Measurements from ENCODE around the gene MECP2. TPM values are rescaled to one million over a fixed set of nuclear protein-coding genes. Genes with fewer than 3 reads are reported as not detected.

The MECP2 gene
- total RNA-seq, 2 donors from 2014 or later, result 72.2 to 87.8 TPM

- Mint-ChIP-seq H3K9me3 (no peaks in the 10 kb centered on the region), H3K4me1 (peaks cover 5% of the 10 kb centered on the region), H3K4me3 (peak overlapping the region; percentile 63), H3K36me3 (ENCODE audit: low read depth) (no peaks in the 10 kb centered on the region), H3K27ac (peak overlapping the region; percentile 80), H3K27me3 (no peaks in the 10 kb centered on the region)
- ATAC-seq (replicated peaks), result peak; percentile 96
Measured at GRCh38 chrX:154123241-154124219, 26.0 kb upstream of the MECP2 start.

GRCh38 chrX:154121961-154122360 is 24.4 kb upstream of the MECP2 start:
- H3K4me1 Mint-ChIP-seq, result peaks cover 5% of the 10 kb centered on the region
- H3K36me3 Mint-ChIP-seq (ENCODE audit: low read depth), result no peaks in the 10 kb centered on the region
- no peaks in the 10 kb centered on the region for H3K27me3 Mint-ChIP-seq
- ATAC-seq (replicated peaks), result no peak
- H3K9me3 Mint-ChIP-seq, result no peaks in the 10 kb centered on the region
- no peak overlapping the region for H3K4me3 Mint-ChIP-seq
- H3K27ac Mint-ChIP-seq, result no peak overlapping the region

DNA sequence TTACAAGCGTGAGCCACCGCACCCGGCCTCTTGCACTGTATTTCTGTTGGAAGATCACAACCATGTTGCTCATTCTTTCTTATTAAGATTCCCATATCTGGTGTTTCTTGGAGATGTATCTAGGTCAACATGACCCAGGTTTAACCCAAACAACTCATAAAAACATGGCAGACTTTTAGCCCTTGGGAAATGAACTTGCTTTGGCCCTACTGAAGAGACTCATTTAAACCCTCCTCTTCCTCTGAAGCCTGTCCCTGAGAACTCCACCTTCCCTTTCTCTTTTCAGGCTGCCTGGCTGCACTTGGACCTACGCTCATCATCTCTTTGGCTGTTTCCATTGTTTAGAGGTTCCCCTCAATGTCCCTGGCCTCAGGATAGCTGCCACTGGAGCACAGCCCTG is 23.7 kb upstream of the MECP2 start:
- H3K36me3 Mint-ChIP-seq (ENCODE audit: low read depth), result no peaks in the 10 kb centered on the region
- H3K4me3 Mint-ChIP-seq, result no peak overlapping the region
- no peaks in the 10 kb centered on the region for H3K27me3 Mint-ChIP-seq
- H3K4me1 Mint-ChIP-seq, result peaks cover 5% of the 10 kb centered on the region
- H3K9me3 Mint-ChIP-seq, result no peaks in the 10 kb centered on the region
- no peak for ATAC-seq (replicated peaks)
- H3K27ac Mint-ChIP-seq, result no peak overlapping the region

DNA sequence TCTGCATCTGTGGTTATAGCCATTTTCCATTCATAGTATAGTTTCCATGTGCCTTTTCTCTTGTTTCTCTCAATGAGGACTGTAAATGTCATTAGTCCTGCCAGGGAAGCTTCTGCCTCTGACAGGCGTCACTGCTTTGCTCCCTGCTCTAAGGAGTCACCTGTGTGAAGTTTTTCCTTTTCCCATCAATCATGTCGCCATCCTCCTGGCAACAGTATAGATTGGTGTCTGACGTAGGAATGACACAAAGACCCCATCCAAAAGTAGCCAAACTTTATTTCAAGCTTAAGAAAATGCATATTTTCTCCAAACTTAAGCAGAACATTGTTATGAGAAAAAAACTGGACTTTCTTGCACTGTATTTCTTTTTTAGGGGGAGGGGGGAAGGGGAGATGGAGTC is 23.1 kb upstream of the MECP2 start:
- Mint-ChIP-seq H3K36me3 (ENCODE audit: low read depth) (no peaks in the 10 kb centered on the region), H3K27ac (no peak overlapping the region), H3K9me3 (no peaks in the 10 kb centered on the region), H3K27me3 (no peaks in the 10 kb centered on the region), H3K4me1 (peaks cover 5% of the 10 kb centered on the region), H3K4me3 (no peak overlapping the region)
- no peak for ATAC-seq (replicated peaks)

DNA sequence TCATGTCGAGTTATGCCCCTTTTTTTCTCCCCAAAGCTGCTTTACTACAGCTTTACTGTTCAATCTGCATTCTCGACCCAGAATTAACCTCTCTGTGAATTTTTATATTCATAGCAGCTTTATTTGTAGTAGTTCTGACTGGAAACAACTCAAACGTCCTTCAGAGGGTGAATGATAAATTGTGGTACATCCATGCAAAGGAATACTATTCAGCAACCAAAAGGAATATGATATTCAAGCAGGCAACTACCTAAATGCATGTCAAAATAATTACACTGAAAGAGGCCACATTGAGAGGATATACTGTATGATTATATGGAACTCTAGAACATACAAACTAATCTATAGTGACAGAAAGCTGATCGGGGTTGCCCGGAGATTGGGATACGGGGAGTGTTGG is 20.0 kb upstream of the MECP2 start:
- Mint-ChIP-seq H3K36me3 (ENCODE audit: low read depth) (no peaks in the 10 kb centered on the region), H3K4me3 (no peak overlapping the region), H3K9me3 (no peaks in the 10 kb centered on the region), H3K27me3 (no peaks in the 10 kb centered on the region), H3K4me1 (no peaks in the 10 kb centered on the region), H3K27ac (no peak overlapping the region)
- ATAC-seq (replicated peaks), result no peak

- Mint-ChIP-seq H3K36me3 (ENCODE audit: low read depth) (no peaks in the 10 kb centered on the region), H3K27ac (no peak overlapping the region), H3K4me3 (no peak overlapping the region), H3K4me1 (peaks cover 2% of the 10 kb centered on the region), H3K27me3 (no peaks in the 10 kb centered on the region), H3K9me3 (no peaks in the 10 kb centered on the region)
- ATAC-seq (replicated peaks), result no peak
Measured at GRCh38 chrX:154116426-154117211, 19.1 kb upstream of the MECP2 start.

DNA sequence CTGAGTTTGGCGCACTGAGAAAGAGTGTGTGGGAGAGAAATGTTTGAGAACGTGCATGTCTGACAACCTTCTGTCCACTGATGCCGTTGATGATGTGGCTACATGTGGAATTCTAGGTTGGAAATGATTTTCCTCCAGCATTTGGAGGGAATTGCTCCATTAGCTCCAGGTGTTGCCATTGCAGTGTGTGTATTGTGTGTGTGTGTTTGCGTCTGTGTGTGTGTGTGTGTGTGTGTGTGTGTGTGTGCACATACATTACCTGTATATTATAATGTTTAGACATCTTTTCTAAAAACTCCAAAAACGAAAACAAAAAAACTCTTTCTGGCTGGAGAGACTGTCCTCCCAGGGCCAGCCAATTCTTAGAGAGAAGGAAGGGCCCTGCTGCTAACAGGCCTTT is 18.2 kb upstream of the MECP2 start:
- no peaks in the 10 kb centered on the region for H3K9me3 Mint-ChIP-seq
- H3K4me1 Mint-ChIP-seq, result peaks cover 5% of the 10 kb centered on the region
- no peak for ATAC-seq (replicated peaks)
- no peaks in the 10 kb centered on the region for H3K27me3 Mint-ChIP-seq
- H3K27ac Mint-ChIP-seq, result no peak overlapping the region
- H3K36me3 Mint-ChIP-seq (ENCODE audit: low read depth), result no peaks in the 10 kb centered on the region
- no peak overlapping the region for H3K4me3 Mint-ChIP-seq

GRCh38 chrX:154115071-154115470 is 17.6 kb upstream of the MECP2 start:
- Mint-ChIP-seq H3K4me3 (peak overlapping the region; percentile 11), H3K9me3 (no peaks in the 10 kb centered on the region), H3K27me3 (no peaks in the 10 kb centered on the region), H3K36me3 (ENCODE audit: low read depth) (no peaks in the 10 kb centered on the region), H3K27ac (no peak overlapping the region), H3K4me1 (peaks cover 5% of the 10 kb centered on the region)
- ATAC-seq (replicated peaks), result peak; percentile 32

GRCh38 chrX:154114652-154115051 is 17.1 kb upstream of the MECP2 start:
- ATAC-seq (replicated peaks), result no peak
- no peaks in the 10 kb centered on the region for H3K27me3 Mint-ChIP-seq
- peak overlapping the region; percentile 11 for H3K4me3 Mint-ChIP-seq
- peaks cover 5% of the 10 kb centered on the region for H3K4me1 Mint-ChIP-seq
- no peaks in the 10 kb centered on the region for H3K36me3 Mint-ChIP-seq (ENCODE audit: low read depth)
- H3K27ac Mint-ChIP-seq, result no peak overlapping the region
- H3K9me3 Mint-ChIP-seq, result no peaks in the 10 kb centered on the region

GRCh38 chrX:154113729-154114128 is 16.2 kb upstream of the MECP2 start:
- H3K4me1 Mint-ChIP-seq, result peaks cover 5% of the 10 kb centered on the region
- H3K27me3 Mint-ChIP-seq, result no peaks in the 10 kb centered on the region
- H3K4me3 Mint-ChIP-seq, result no peak overlapping the region
- no peaks in the 10 kb centered on the region for H3K9me3 Mint-ChIP-seq
- H3K36me3 Mint-ChIP-seq (ENCODE audit: low read depth), result no peaks in the 10 kb centered on the region
- no peak overlapping the region for H3K27ac Mint-ChIP-seq
- no peak for ATAC-seq (replicated peaks)

- no peak for ATAC-seq (replicated peaks)
- peak overlapping the region; percentile 81 for H3K4me3 Mint-ChIP-seq
- H3K36me3 Mint-ChIP-seq (ENCODE audit: low read depth), result peaks cover 30% of the 10 kb centered on the region
- peaks cover 39% of the 10 kb centered on the region for H3K4me1 Mint-ChIP-seq
- no peak overlapping the region for H3K27ac Mint-ChIP-seq
- no peaks in the 10 kb centered on the region for H3K27me3 Mint-ChIP-seq
- H3K9me3 Mint-ChIP-seq, result no peaks in the 10 kb centered on the region
Measured at GRCh38 chrX:154098551-154098950, 1.0 kb upstream of the MECP2 start.

GRCh38 chrX:154097003-154097588 is 421 bp downstream of the MECP2 start:
- Mint-ChIP-seq H3K9me3 (no peaks in the 10 kb centered on the region), H3K36me3 (ENCODE audit: low read depth) (peaks cover 42% of the 10 kb centered on the region), H3K27ac (peak overlapping the region; percentile 98), H3K4me3 (peak overlapping the region; percentile 98), H3K27me3 (no peaks in the 10 kb centered on the region), H3K4me1 (peaks cover 42% of the 10 kb centered on the region)
- peak; percentile 18 for ATAC-seq (replicated peaks)

DNA sequence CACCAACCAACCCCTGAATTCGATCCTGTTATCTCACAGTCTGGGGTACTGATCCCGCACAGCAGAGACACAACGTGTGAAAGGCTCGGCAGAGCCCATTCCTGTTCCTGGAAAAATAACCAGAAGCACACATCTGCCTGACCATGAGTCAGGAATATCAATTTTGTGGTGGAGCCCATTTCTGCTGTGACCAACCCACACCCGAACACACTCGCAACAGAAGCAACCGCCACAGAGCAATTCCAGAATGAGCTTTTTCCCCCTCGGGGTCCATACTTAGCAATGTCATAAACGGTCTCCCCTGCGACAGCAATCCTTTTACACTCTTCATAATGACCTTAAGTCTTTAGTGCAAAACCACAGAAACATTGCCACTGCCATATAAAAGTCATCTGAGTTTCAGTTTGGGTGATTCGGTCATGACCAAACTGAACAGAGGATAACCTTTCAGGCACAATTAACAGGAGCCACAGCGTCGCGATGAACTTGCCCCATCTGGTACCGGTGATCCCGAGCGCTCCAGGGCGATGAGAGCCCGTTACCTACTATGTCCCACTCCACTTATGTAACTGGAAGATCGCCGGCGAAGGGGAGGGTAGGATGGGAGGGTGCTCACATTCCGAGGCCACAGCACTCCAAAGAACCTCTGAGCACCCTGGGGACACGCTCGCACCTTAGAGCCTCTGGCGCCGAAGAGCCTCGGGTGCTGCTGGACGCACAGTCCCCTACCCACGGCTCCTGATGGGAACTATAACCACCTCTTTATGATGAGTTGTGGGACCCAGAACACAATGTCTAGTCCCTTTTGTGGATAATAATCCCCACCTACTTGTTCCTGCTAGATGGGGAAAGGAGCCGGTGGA is 1.1 kb downstream of the MECP2 start:
- no peaks in the 10 kb centered on the region for H3K9me3 Mint-ChIP-seq
- peak overlapping the region; percentile 98 for H3K4me3 Mint-ChIP-seq
- peak overlapping the region; percentile 98 for H3K27ac Mint-ChIP-seq
- H3K4me1 Mint-ChIP-seq, result peaks cover 40% of the 10 kb centered on the region
- H3K36me3 Mint-ChIP-seq (ENCODE audit: low read depth), result peaks cover 47% of the 10 kb centered on the region
- ATAC-seq (replicated peaks), result peak; percentile 43
- H3K27me3 Mint-ChIP-seq, result no peaks in the 10 kb centered on the region

DNA sequence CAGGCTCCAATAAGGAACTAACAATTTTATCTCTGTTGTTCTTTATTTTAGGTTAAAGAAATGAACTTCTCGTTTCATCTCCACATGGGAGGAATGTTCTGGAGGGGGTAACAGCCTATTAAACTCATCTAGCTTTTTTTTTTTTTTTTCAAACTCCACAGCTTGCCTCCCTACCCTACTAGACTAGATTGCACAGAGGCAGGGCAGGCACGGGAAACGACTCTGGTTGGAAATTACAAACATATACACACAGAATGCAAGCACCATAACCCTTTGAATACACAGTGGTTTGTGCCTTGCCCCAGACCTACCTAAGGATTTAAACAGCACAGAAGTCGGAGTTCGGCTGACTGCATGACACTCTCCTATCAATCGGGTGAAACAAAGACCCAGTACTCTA is 2.7 kb downstream of the MECP2 start:
- Mint-ChIP-seq H3K4me3 (peak overlapping the region; percentile 98), H3K9me3 (no peaks in the 10 kb centered on the region), H3K27ac (peak overlapping the region; percentile 35), H3K4me1 (peaks cover 40% of the 10 kb centered on the region), H3K36me3 (ENCODE audit: low read depth) (peaks cover 60% of the 10 kb centered on the region), H3K27me3 (no peaks in the 10 kb centered on the region)
- ATAC-seq (replicated peaks), result no peak
